Measurements from ENCODE around the gene STK17A.

- TF ChIP-seq CEBPB (IDR thresholded peaks at IDR 0.05) = no peak
- TF ChIP-seq, protein P1, sequence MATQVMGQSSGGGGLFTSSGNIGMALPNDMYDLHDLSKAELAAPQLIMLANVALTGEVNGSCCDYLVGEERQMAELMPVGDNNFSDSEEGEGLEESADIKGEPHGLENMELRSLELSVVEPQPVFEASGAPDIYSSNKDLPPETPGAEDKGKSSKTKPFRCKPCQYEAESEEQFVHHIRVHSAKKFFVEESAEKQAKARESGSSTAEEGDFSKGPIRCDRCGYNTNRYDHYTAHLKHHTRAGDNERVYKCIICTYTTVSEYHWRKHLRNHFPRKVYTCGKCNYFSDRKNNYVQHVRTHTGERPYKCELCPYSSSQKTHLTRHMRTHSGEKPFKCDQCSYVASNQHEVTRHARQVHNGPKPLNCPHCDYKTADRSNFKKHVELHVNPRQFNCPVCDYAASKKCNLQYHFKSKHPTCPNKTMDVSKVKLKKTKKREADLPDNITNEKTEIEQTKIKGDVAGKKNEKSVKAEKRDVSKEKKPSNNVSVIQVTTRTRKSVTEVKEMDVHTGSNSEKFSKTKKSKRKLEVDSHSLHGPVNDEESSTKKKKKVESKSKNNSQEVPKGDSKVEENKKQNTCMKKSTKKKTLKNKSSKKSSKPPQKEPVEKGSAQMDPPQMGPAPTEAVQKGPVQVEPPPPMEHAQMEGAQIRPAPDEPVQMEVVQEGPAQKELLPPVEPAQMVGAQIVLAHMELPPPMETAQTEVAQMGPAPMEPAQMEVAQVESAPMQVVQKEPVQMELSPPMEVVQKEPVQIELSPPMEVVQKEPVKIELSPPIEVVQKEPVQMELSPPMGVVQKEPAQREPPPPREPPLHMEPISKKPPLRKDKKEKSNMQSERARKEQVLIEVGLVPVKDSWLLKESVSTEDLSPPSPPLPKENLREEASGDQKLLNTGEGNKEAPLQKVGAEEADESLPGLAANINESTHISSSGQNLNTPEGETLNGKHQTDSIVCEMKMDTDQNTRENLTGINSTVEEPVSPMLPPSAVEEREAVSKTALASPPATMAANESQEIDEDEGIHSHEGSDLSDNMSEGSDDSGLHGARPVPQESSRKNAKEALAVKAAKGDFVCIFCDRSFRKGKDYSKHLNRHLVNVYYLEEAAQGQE (IDR thresholded peaks at IDR 0.05; ENCODE audit: low read depth) = peak; percentile 44; the same call in 1 of the 2 replicates
- no peak for TF ChIP-seq EP300 (IDR thresholded peaks at IDR 0.05; ENCODE audit: borderline replicate concordance)
- no peak for TF ChIP-seq MAX (IDR thresholded peaks at IDR 0.05)
- no peak for TF ChIP-seq ZBTB7A (IDR thresholded peaks at IDR 0.05; ENCODE audit: low read depth)
- TF ChIP-seq YY1 (IDR thresholded peaks at IDR 0.05; ENCODE audit: low read depth) = no peak
- TF ChIP-seq FOXM1 (IDR thresholded peaks at IDR 0.05; ENCODE audit: borderline replicate concordance, low read depth) = no peak
- TF ChIP-seq EGR1 (IDR thresholded peaks at IDR 0.05) = no peak
- no peak for TF ChIP-seq TEAD4 (IDR thresholded peaks at IDR 0.05)
- no peak for TF ChIP-seq TAF1 (IDR thresholded peaks at IDR 0.05; ENCODE audit: low read depth)
- TF ChIP-seq RAD21 (IDR thresholded peaks at IDR 0.05; ENCODE audit: low read depth) = no peak
- TF ChIP-seq CREB1 (IDR thresholded peaks at IDR 0.05; ENCODE audit: low read depth) = no peak
These were observed 26.2 kb downstream of the STK17A start for GRCh38 chr7:43609097-43609496.

Data from Ishikawa (cell line).